ENCODE data around the gene NTM.

- TF ChIP-seq, protein P1, sequence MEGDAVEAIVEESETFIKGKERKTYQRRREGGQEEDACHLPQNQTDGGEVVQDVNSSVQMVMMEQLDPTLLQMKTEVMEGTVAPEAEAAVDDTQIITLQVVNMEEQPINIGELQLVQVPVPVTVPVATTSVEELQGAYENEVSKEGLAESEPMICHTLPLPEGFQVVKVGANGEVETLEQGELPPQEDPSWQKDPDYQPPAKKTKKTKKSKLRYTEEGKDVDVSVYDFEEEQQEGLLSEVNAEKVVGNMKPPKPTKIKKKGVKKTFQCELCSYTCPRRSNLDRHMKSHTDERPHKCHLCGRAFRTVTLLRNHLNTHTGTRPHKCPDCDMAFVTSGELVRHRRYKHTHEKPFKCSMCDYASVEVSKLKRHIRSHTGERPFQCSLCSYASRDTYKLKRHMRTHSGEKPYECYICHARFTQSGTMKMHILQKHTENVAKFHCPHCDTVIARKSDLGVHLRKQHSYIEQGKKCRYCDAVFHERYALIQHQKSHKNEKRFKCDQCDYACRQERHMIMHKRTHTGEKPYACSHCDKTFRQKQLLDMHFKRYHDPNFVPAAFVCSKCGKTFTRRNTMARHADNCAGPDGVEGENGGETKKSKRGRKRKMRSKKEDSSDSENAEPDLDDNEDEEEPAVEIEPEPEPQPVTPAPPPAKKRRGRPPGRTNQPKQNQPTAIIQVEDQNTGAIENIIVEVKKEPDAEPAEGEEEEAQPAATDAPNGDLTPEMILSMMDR (conservative IDR thresholded peaks at IDR 0.05) = no peak
- no peak for TF ChIP-seq ZFX (IDR thresholded peaks at IDR 0.05)
Measured at GRCh38 chr11:132058211-132058772, 687.9 kb downstream of the NTM start.

All from C4-2B (cell line).